HCT116 (cell line): ENCODE results near the gene IFT88. TPM values are rescaled to one million over a fixed set of nuclear protein-coding genes. Genes with fewer than 3 reads are reported as not detected.

ENCODE experiments used
- ATAC-seq: fragments of 200-7000 bp; cut with Tn5 transposase; 2 replicates; pipeline ENCODE4 v1.9.1; 2020; ENCODE audit warnings: mild to moderate bottlenecking, moderate library complexity
- BruUV-seq: library from RNA; stranded (reverse); fragments of 400-500 nt; replicated peaks from 2 replicates; lab custom pipeline; 2021; lab: Mats Ljungman, UMichigan
- CTCF ChIA-PET: fragments of 300-600 bp; sonication (Branson Sonifier 250); formaldehyde crosslinking; loops from one replicate; lab custom pipeline; 2021; ENCODE audit warnings: antibody characterized with exemption; lab: Charles Lee
- POLR2A ChIA-PET: fragments of 300-600, 350-600 bp; sonication (Branson Sonifier 250); formaldehyde crosslinking; loops from one replicate; lab custom pipeline; 2021; ENCODE audit warnings: antibody characterized with exemption; lab: Charles Lee
- RAD21 ChIA-PET, 2 experiments: fragments of 300-600 bp; sonication (Branson Sonifier 250); formaldehyde crosslinking; loops; one replicate each; lab custom pipeline; 2023; ENCODE audit warnings: low total read pairs in 2 of 2; ENCODE audit not compliant: uncharacterized antibody in 2 of 2, unreplicated experiment in 2 of 2, low non-redundant PET in 1 of 2; lab: Charles Lee
- DNase-seq: peaks from one replicate; pipeline ENCODE4 v3.0.0-alpha.2; 2010; ENCODE audit warnings: low read depth, low spot score
- H2AFZ ChIP-seq: fragments of 200-600 bp; shearing (Covaris generic), sonication (generic); 2 replicates; pipeline ENCODE4 v1.6.1; 2017; ENCODE audit warnings: low read depth, mixed run types, mixed read lengths, antibody characterized with exemption, low read length; ENCODE audit not compliant: poor library complexity, severe bottlenecking
- H3K27ac ChIP-seq: 2 replicates; pipeline ENCODE4 v1.5.1; 2012; ENCODE audit warnings: low read depth, low read length
- H3K27me3 ChIP-seq: fragments of 200-600 bp; sonication (generic); 2 replicates; pipeline ENCODE4 v1.6.1; 2016; ENCODE audit warnings: mixed run types, low read length, mixed read lengths; ENCODE audit not compliant: insufficient read depth
- H3K36me3 ChIP-seq, 2 experiments: fragments of 200-500 bp in 1 of 2; fragments of 200-600 bp in 1 of 2; sonication (Bioruptor generic) in 1 of 2; sonication (generic) in 1 of 2; 2 replicates each; pipeline versions ENCODE4 v1.5.1 to v1.6.1; 2014 to 2016; ENCODE audit warnings: low read length in 2 of 2, inconsistent platforms in 1 of 2, mixed read lengths in 1 of 2, mixed run types in 1 of 2; ENCODE audit not compliant: insufficient read depth in 2 of 2, control insufficient read depth in 1 of 2
- H3K4me1 ChIP-seq, 2 experiments: fragments of 200-600 bp in 1 of 2; sonication (generic) in 1 of 2; 2 replicates each; pipeline versions ENCODE4 v1.5.1 to v1.6.1; 2012 to 2017; ENCODE audit warnings: low read length in 2 of 2, inconsistent platforms in 1 of 2, mild to moderate bottlenecking in 1 of 2, mixed read lengths in 1 of 2, mixed run types in 1 of 2, moderate library complexity in 1 of 2; ENCODE audit not compliant: insufficient read depth in 2 of 2, control insufficient read depth in 1 of 2
- H3K4me2 ChIP-seq: fragments of 200-600 bp; sonication (generic); 2 replicates; pipeline ENCODE4 v1.6.1; 2017; ENCODE audit warnings: mixed run types, low read length, mixed read lengths
- H3K4me3 ChIP-seq, 2 experiments: fragments of 200-600 bp in 1 of 2; sonication (generic) in 1 of 2; replicated peaks in 1 of 2; 2 replicates each; pipeline ENCODE4 v1.5.1; 2011 to 2016; ENCODE audit warnings: low read length in 2 of 2, control low read depth in 1 of 2, low read depth in 1 of 2, mild to moderate bottlenecking in 1 of 2, mixed read lengths in 1 of 2, mixed run types in 1 of 2
- H3K79me2 ChIP-seq: fragments of 200-600 bp; sonication (generic); 2 replicates; pipeline ENCODE4 v1.6.1; 2017; ENCODE audit warnings: mild to moderate bottlenecking, mixed run types, low read length, moderate library complexity, mixed read lengths; ENCODE audit not compliant: insufficient read depth
- H3K9ac ChIP-seq: fragments of 200-600 bp; sonication (generic); 2 replicates; pipeline ENCODE4 v1.6.1; 2016; ENCODE audit warnings: low read length, mixed read lengths
- H3K9me2 ChIP-seq: fragments of 200-600 bp; sonication (generic), shearing (Covaris generic); 2 replicates; pipeline ENCODE4 v1.6.1; 2017; ENCODE audit warnings: mixed run types, mild to moderate bottlenecking, moderate library complexity; ENCODE audit not compliant: insufficient read depth
- H3K9me3 ChIP-seq, 2 experiments: fragments of 200-500 bp in 1 of 2; fragments of 200-600 bp in 1 of 2; sonication (Bioruptor generic) in 1 of 2; sonication (generic) in 1 of 2; 2 replicates each; pipeline ENCODE4 v1.6.1; 2014 to 2017; ENCODE audit warnings: low read length in 2 of 2, mixed read lengths in 2 of 2, inconsistent platforms in 1 of 2, low read depth in 1 of 2, mild to moderate bottlenecking in 1 of 2, mixed run types in 1 of 2, moderate library complexity in 1 of 2; ENCODE audit not compliant: control insufficient read depth in 1 of 2, insufficient read depth in 1 of 2
- H4K20me1 ChIP-seq: fragments of 200-600 bp; sonication (generic), shearing (Covaris generic); 2 replicates; pipeline ENCODE4 v1.6.1; 2017; ENCODE audit warnings: mixed run types, mild to moderate bottlenecking, moderate library complexity; ENCODE audit not compliant: insufficient read depth
- ATF3 ChIP-seq: IDR thresholded peaks from 2 replicates; pipeline ENCODE4 v1.6.1; 2012
- CTCF ChIP-seq, 3 experiments: fragments of 200-600 bp in 1 of 3; sonication (generic) in 1 of 3; IDR thresholded peaks in 2 of 3; conservative IDR thresholded peaks in 1 of 3; 2 replicates each; pipeline ENCODE4 v1.5.1; 2012 to 2017; ENCODE audit warnings: low read depth in 2 of 3, low read length in 2 of 3, antibody characterized with exemption in 1 of 3, borderline replicate concordance in 1 of 3, control low read depth in 1 of 3, mild to moderate bottlenecking in 1 of 3, mixed read lengths in 1 of 3, mixed run types in 1 of 3, moderate library complexity in 1 of 3; ENCODE audit not compliant: insufficient read depth in 1 of 3
- EGR1 ChIP-seq: IDR thresholded peaks from 2 replicates; pipeline ENCODE4 v1.6.1; 2012; ENCODE audit warnings: low read depth
- EZH2 ChIP-seq: fragments of 200-600 bp; sonication (generic); IDR thresholded peaks from 2 replicates; pipeline ENCODE4 v1.6.1; 2017; ENCODE audit warnings: antibody characterized with exemption, mixed run types
- EZH2phosphoT487 ChIP-seq: fragments of 200-600 bp; IDR thresholded peaks from 2 replicates; pipeline ENCODE4 v1.6.1; 2018; ENCODE audit warnings: antibody characterized with exemption, borderline replicate concordance
- JUND ChIP-seq: IDR thresholded peaks from 2 replicates; pipeline ENCODE4 v1.6.1; 2012
- MAX ChIP-seq: IDR thresholded peaks from 2 replicates; pipeline ENCODE4 v1.6.1; 2012
- RAD21 ChIP-seq: IDR thresholded peaks from 2 replicates; pipeline ENCODE4 v1.6.1; 2012; ENCODE audit warnings: low read depth, mild to moderate bottlenecking
- SIN3A ChIP-seq: IDR thresholded peaks from 2 replicates; pipeline ENCODE4 v1.6.1; 2012; ENCODE audit warnings: low read depth
- SP1 ChIP-seq: IDR thresholded peaks from 2 replicates; pipeline ENCODE4 v1.6.1; 2012; ENCODE audit warnings: low read depth
- SRF ChIP-seq: IDR thresholded peaks from 2 replicates; pipeline ENCODE4 v1.6.1; 2012; ENCODE audit warnings: low read depth
- TCF7L2 ChIP-seq: IDR thresholded peaks from 2 replicates; pipeline ENCODE4 v1.7.0; 2011; ENCODE audit warnings: borderline replicate concordance, inconsistent platforms; ENCODE audit not compliant: insufficient read depth, insufficient read length; ENCODE audit errors: extremely low read depth
- YY1 ChIP-seq: IDR thresholded peaks from 2 replicates; pipeline ENCODE4 v1.6.1; 2011; ENCODE audit warnings: low read length, low read depth, moderate library complexity, mild to moderate bottlenecking; ENCODE audit not compliant: insufficient replicate concordance; ENCODE audit errors: extremely low read depth
- ZBTB33 ChIP-seq: IDR thresholded peaks from 2 replicates; pipeline ENCODE4 v1.6.1; 2011; ENCODE audit warnings: mild to moderate bottlenecking, low read length, moderate library complexity; ENCODE audit not compliant: insufficient replicate concordance; ENCODE audit errors: extremely low read depth
- ZFX ChIP-seq: fragments of 450-650 bp; IDR thresholded peaks from 2 replicates; pipeline ENCODE4 v1.6.1; 2017
- ZNF274 ChIP-seq: fragments of 200-500 bp; sonication (Bioruptor generic); IDR thresholded peaks from 2 replicates; pipeline ENCODE4 v1.6.1; 2014; ENCODE audit warnings: mild to moderate bottlenecking, low read depth, low read length, inconsistent platforms
- intact Hi-C: fragments of 100-400 bp; cut with micrococcal nuclease; formaldehyde crosslinking; loops from 2 replicates; pipeline ENCODE4 v1.10.0; 2022
- total RNA-seq: library from RNA; stranded (reverse); gene quantifications from one replicate; pipeline ENCODE4 v1.2.1, GENCODE V29; 2021; ENCODE audit not compliant: unreplicated experiment

Gene IFT88
- total RNA-seq, 1 experiment from 2014 or later, result 13.1 TPM

- Histone ChIP-seq H3K9me2 (no peaks in the 10 kb centered on the region), H3K9me3 (no peaks in the 10 kb centered on the region), H3K4me1 (no peaks in the 10 kb centered on the region), H3K79me2 (no peaks in the 10 kb centered on the region), H3K9ac (no peak overlapping the region), H2AFZ (no peak overlapping the region), H3K27me3 (no peaks in the 10 kb centered on the region), H4K20me1 (no peaks in the 10 kb centered on the region), H3K27ac (no peak overlapping the region), H3K36me3 (no peaks in the 10 kb centered on the region; a peak in 1 of 4 replicates), H3K4me3 (no peak overlapping the region), H3K4me2 (no peak overlapping the region)
- ChIA-PET CTCF (no interaction called here), RAD21 (no interaction called here), POLR2A (no interaction called here)
- DNase-seq, result no peak
- TF ChIP-seq SRF (no peak), EGR1 (no peak), EZH2 (no peak), ZNF274 (no peak), ZBTB33 (no peak), CTCF (IDR thresholded peaks at IDR 0.05 in 2 of 3, conservative IDR thresholded peaks at IDR 0.05 in 1 of 3; ENCODE audit: borderline replicate concordance in 1 of 3, insufficient read depth in 1 of 3, low read depth in 2 of 3, low read length in 2 of 3) (no peak), MAX (no peak), TCF7L2 (no peak), SP1 (no peak), JUND (no peak), RAD21 (no peak), ATF3 (no peak), EZH2phosphoT487 (no peak), SIN3A (no peak), ZFX (no peak), YY1 (no peak)
- no TSS peak for BruUV-seq
- no peak for ATAC-seq
- intact Hi-C loops, result no loop called here
These were observed 23.6 kb downstream of the IFT88 start for GRCh38 chr13:20590561-20590960.
